T47D (cell line): ENCODE measurements around the gene SH3PXD2A.

ENCODE experiments used
- DNase-seq, 2 experiments: peaks; one replicate each; pipeline versions ENCODE4 v3.0.0 to v3.0.0-alpha.2; 2011 to 2012; ENCODE audit warnings: low read depth in 1 of 2, low spot score in 1 of 2
- JUND ChIP-seq: IDR thresholded peaks from 2 replicates; pipeline ENCODE4 v1.6.1; 2012; ENCODE audit warnings: low read depth
- in situ Hi-C: cut with HindIII; loops from 2 replicates; pipeline ENCODE4 v1.10.0; 2016; ENCODE audit warnings: low sequenced_read_pairs, low pct_unique_long_range_greater_than_20kb

SH3PXD2A gene

GRCh38 chr10:103805781-103806180, 49.6 kb downstream of the SH3PXD2A start:
- no peak for TF ChIP-seq JUND
- in situ Hi-C loops = no loop called here
- DNase-seq = no peak

DNA sequence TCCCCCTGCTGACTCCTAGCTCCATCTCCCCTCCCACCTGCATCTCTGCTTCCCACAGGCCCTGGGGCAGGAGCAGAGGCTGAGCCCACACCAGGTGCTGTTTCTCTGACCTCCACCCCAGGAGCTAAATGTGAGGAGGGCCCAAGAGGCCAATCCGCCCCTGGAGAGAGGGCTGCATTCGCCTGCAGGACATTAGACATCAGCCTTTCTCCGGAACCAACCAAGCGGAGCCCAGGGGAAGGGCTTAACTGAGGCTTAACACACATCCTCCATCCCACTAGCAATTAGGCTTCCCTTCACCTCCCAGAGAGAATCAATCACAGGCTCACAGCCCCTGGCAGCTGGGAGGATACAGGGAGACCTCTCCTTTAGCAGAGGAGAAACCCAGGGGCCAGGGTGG, 50.5 kb downstream of the SH3PXD2A start:
- TF ChIP-seq JUND = no peak
- DNase-seq = no peak
- in situ Hi-C loops = no loop called here

- in situ Hi-C loops = no loop called here
- DNase-seq = no peak
Measured at GRCh38 chr10:103803941-103804340, 51.4 kb downstream of the SH3PXD2A start.

GRCh38 chr10:103802637-103803353, 52.6 kb downstream of the SH3PXD2A start:
- DNase-seq = no peak
- TF ChIP-seq JUND = no peak
- in situ Hi-C loops = no loop called here

More at GRCh38 chr10:103803941-103804340, 51.4 kb downstream of the SH3PXD2A start:
- TF ChIP-seq JUND = no peak

DNA sequence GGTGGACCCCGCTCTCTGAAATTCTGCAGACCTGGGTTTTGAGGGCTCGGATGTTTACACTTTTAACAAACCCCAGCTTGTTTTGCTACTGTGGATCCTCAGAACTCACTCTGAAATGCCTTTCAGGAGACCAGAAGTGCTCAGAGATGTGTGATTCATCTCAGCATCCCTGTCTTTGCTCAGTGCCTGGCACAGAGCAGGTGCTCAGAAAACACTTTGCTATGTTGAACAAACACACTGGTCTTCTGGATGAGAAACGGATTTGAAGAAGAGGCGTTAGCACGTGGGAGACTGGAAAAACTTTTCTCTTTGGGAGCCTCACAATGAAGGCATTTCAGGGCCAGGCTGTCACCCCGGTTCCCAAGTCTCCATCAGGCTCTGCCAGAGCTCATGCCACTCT, 53.3 kb downstream of the SH3PXD2A start:
- in situ Hi-C loops = no loop called here
- DNase-seq = no peak

DNA sequence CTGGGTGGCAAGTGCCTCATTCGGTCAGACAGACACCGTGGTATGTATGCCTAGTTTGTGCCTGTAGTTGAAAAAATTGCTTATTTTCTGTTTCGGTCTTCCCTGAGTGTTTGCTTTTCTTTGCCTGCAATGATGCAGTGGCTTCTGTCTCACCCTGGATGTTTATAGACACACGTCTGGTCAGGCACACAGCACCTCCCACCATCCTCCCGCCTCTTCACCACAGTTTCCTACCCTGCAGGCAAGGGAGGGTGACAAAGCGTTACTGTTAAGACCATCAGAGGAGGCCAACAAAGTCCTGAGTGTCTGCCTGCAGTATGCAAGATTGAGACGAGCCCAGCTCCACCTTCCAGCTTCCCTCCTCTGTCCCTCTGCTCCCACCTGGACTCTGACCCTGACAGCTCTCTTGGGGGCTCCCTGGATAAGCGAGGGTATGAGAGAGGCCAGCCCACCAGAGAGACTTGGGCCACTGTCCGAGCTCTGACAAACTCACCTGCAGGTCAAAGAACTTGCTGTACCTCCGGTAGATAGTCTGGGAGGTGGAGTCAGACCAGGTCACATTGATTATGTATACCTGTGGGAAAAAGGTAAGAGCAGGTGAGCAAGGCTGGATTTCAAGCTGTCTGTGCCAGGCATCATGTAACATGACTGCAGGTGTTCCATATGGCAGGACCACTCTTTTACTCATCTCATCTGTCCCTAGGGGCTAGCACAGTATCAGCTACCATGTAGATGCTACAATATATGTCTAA, 54.4 kb downstream of the SH3PXD2A start:
- in situ Hi-C loops = no loop called here
- TF ChIP-seq JUND = no peak
- no peak for DNase-seq

More for the DNA sequence above, 53.3 kb downstream of the SH3PXD2A start:
- TF ChIP-seq JUND = no peak

- in situ Hi-C loops = no loop called here
- no peak for DNase-seq
- no peak for TF ChIP-seq JUND
Measured at GRCh38 chr10:103800089-103800488, 55.3 kb downstream of the SH3PXD2A start.

DNA sequence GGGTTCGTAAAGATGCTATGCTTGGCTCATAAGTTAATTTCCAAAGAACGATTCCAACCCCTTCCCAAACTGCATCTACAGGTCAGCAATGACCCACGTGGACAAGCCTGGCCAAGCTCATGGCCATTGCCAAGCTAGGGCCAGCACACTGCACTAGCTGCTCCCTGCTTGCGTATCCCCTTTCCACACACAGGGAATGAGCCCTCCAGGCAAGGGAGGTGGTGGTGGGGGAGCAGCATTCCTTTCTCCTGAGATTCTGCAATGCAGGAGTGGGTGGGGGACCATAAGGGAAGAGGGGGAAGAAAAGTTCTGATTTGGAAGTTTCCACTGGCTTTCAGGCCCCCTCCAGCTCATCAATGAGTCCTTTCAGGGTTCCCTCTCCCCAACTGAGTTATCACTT, 56.0 kb downstream of the SH3PXD2A start:
- in situ Hi-C loops = no loop called here
- DNase-seq = no peak
- no peak for TF ChIP-seq JUND

DNA sequence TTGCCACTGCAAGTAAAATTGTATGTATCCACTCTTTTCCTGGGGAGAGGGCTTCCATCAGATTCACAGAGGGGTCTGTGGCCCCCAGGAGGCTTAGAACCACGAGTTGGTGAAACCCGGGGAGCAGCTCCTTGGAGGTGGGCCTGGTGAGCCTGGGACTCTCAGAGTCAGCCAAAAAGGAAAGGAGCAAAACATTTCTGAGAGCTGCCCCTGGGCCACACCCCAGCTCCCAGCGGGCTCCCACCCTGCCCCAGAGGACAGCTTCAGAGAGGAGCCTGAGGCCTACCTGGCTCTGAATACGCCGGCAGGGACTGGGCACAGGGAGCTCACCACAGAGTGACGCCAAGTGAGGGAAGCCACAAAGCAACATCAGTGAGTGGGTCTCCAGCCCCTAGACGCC, 56.9 kb downstream of the SH3PXD2A start:
- no peak for TF ChIP-seq JUND
- in situ Hi-C loops = no loop called here
- DNase-seq = no peak

DNA sequence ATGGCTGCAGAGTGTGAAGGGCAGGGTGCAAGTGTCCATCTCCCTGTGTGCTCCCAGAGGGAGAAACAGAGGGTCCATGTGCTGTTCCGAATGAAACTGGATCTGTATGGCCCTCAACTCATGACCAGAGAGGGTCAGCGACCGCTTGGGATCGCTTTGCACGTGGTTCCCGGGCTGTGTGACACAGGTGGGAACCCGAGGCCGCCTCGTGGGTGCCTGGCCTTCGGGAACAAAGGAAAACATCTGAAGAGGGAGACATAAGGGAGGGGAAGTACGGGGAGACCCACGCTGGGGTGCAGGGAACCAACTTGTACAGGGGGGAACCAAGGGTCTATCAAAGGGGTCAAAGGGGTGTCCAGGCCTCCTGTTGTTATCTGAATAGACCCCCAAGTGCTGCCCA, 57.5 kb downstream of the SH3PXD2A start:
- no peak for DNase-seq
- in situ Hi-C loops = no loop called here
- no peak for TF ChIP-seq JUND

DNA sequence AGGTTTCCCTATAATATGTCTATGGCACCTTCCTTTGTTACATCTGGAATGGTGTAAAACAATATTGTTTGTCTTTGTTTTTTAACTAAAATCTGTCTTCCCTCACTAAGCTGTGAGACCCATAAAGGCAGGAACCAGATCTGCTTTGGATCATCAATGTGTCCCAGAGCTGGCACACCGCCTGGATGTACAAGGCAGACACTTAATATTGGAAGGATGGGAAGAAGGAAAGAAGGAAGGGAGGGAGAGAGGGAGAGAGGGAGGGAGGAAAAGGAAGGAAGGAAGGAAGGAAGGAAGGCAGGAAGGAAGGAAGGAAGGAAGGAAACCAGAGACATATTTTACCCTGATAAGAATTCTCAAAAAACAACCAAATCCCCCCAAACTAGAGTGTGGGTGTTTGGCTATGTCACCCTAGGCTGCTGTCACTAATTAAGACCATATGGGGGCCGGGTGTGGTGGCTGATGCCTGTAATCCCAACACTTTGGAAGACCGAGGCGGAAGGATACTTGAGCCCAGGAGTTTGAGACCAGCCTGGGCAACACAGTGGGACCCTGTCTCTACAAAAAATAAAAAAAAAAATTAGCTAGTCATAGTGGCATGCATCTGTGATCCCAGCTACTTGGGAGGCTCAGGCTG, 59.6 kb downstream of the SH3PXD2A start:
- in situ Hi-C loops = no loop called here
- TF ChIP-seq JUND = no peak
- DNase-seq = no peak

GRCh38 chr10:103794996-103795395, 60.4 kb downstream of the SH3PXD2A start:
- no peak for DNase-seq
- in situ Hi-C loops = no loop called here
- no peak for TF ChIP-seq JUND
